HL-60 (cell line): ENCODE data around the gene IQSEC1.

ENCODE experiments used
- CTCF ChIP-seq: IDR thresholded peaks from one replicate; pipeline ENCODE4 v1.5.1; 2011; ENCODE audit warnings: low read length, control low read depth, inconsistent platforms; ENCODE audit not compliant: insufficient read depth
- GABPA ChIP-seq: IDR thresholded peaks from 2 replicates; pipeline ENCODE4 v1.6.1; 2012; ENCODE audit warnings: low read depth
- POLR2AphosphoS5 ChIP-seq: IDR thresholded peaks from 2 replicates; pipeline ENCODE4 v1.6.1; 2012; ENCODE audit warnings: low read depth
- REST ChIP-seq: IDR thresholded peaks from 2 replicates; pipeline ENCODE4 v1.6.1; 2012; ENCODE audit warnings: low read depth; ENCODE audit not compliant: insufficient replicate concordance
- SPI1 ChIP-seq: IDR thresholded peaks from 2 replicates; pipeline ENCODE4 v1.6.1; 2012; ENCODE audit warnings: low read depth, mild to moderate bottlenecking, borderline replicate concordance

GRCh38 chr3:12978682-12979081 lies 94.5 kb downstream of the IQSEC1 start:
- TF ChIP-seq CTCF (no peak), SPI1 (no peak), GABPA (no peak), POLR2AphosphoS5 (no peak), REST (no peak)
